HS-27A (cell line): ENCODE results near the gene TRAPPC1.

Experiments
- DNase-seq: peaks from one replicate; pipeline ENCODE4 v3.0.0-alpha.2; 2012; ENCODE audit warnings: low read depth, missing footprints

The TRAPPC1 gene

GRCh38 chr17:7897773-7898172 is 34.0 kb downstream of the TRAPPC1 start:
- no peak for DNase-seq

DNA sequence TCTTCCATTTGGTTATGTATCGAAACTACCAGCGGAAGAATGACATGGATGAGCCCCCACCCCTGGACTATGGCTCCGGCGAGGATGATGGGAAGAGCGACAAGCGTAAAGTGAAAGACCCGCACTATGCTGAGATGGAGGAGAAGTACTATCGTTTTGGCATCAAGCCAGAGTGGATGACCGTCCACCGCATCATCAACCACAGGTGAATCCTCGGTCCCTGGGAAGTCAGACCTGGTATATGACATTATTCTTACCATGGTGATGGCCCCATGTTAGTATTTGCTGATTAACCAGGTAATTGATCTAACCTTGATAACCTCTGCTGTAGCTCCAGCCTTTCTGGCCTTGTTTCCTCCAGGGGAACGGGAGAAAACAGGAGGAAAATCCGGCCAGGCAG is 34.7 kb downstream of the TRAPPC1 start:
- no peak for DNase-seq

- DNase-seq = no peak
Observed at GRCh38 chr17:7894866-7895265, 36.9 kb downstream of the TRAPPC1 start.

GRCh38 chr17:7894226-7894625 is 37.5 kb downstream of the TRAPPC1 start:
- DNase-seq = no peak

DNA sequence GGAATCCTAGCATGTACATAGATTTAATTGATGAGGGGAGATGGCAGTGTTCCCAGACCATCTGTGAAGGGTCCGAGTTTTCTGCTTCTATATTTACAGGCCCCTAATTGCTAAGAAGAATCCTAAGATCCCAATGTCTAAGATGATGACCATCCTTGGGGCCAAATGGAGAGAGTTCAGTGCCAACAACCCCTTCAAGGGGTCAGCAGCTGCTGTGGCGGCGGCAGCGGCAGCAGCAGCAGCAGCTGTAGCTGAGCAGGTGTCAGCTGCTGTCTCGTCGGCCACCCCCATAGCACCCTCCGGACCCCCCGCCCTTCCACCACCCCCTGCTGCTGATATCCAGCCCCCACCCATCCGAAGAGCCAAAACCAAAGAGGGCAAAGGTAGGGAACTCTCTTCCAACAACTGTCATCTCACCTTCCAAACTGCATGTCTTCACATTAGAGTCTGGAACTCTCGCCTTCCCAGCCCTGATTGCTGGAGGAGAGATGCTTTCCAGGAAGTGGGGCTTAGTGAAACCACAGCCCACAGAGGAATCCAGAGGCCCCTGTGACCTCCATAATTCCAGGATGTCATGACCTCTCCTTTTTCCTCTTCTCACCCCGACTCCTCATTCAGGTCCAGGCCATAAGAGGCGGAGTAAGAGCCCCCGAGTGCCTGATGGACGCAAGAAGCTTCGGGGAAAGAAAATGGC is 38.4 kb downstream of the TRAPPC1 start:
- no peak for DNase-seq

DNA sequence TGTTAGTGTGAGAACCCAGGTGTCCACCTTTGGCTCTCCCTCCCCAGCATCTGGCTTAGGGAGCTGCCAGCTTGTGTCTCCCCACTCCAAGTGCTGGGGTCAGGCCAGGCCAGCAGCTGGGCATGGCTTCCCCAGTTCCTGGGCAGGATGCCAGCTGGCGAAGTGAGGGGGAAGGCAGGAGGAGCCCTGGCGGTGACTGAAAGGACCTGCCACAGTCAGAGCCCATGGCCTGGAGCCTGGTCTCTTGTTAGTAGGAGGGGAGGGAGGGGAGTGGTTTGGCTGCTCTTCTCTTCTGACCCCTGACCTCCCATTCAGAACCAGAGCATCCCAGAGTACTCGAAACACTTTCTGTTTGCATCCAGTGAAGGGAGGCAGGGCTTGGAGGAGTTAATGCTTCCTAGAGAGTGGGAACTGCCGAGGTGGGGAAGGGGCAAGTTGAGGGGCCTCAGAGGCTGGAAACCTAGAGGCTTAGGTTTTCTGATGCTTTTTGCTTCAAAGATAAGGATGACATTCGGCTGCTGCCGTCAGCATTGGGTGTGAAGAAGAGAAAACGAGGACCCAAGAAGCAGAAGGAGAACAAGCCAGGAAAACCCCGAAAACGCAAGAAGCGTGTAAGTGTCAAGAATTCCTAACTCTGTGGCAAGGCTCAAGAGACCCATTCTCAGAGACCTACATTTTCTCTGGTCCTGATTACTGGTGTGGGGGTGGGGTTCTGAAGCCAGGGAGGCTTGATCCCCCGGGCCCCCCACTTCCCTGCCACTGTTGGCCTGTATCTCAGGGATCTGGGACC is 42.4 kb downstream of the TRAPPC1 start:
- DNase-seq = no peak

DNA sequence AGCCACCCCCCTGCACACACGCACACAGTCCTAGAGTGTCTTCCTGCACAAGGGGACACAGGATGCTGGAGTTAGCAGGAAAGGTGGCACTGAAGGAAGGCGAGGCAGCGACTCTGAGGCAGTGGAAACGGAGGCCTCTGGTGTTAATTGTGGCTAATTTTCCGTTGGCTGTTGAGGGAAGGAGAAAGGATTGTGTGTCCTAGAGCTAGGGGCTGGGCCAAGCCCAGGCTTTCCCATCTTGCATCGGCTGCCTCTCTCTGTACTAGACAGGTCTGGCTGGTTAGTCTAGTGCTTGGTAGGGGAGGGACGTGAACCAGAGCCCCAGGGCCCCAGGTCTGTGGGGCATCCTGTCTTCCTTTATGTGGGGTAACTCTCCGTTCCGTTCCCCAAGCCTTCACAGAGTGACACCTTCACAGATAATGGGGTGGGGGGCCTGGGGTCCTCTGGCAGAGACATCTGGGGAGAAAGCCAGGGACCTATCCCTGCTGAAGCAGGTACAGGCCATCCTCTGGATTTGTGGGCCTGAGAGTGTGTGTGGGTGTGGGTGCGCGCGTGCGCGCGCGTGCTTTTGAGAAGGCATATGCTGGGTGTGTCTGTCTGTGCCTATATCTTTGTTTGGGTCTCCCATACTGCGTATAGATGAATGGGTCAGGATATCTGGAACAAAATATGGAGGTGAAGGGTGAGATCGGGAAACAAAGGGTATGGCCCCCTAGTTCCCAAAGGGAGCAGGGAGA is 43.4 kb downstream of the TRAPPC1 start, which contains the start of gene CHD3:
CHD3 (plus strand) TSS at position 606 of the 737 bp plus-strand sequence. CDS start 212 bp downstream, outside the sequence.
- DNase-seq = no peak

DNA sequence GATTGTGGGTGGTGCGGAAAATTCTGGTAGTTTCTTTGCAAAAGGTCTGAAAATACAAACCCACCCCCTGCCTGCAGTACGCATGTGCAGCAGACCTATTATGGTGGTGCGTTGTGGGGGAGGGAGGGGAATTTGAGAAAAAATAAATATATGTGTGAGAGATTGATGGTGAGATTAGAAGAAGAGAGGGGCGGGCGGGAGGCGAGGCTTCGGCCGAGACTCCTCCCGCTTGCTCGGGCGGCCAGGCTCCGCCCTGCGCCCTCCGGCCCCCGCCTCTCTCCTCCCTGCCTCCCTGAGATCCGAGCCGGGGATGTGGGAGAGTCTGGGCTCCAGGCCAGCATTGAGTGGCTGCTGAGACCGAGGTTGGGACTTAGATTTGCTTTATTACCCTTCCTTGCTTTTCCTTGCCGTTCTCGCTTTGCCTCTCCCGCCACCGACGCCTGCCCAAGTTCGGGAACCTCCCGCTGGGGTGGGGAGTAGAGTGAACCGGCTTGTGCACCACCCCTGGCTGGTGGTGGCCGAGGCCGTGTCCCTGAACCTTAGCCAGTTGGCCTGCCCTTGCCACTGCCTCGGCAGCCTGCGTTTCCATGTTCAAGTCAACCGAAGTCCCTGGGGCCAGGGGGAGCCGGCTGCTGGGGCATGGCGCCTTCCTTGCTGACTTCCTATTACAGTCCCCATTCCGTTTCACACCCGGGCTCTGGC is 44.1 kb downstream of the TRAPPC1 start:
- peak; percentile 79 for DNase-seq

GRCh38 chr17:7887038-7887481 is 44.7 kb downstream of the TRAPPC1 start:
- DNase-seq = no peak

GRCh38 chr17:7886227-7887037 is 45.3 kb downstream of the TRAPPC1 start:
- no peak for DNase-seq

DNA sequence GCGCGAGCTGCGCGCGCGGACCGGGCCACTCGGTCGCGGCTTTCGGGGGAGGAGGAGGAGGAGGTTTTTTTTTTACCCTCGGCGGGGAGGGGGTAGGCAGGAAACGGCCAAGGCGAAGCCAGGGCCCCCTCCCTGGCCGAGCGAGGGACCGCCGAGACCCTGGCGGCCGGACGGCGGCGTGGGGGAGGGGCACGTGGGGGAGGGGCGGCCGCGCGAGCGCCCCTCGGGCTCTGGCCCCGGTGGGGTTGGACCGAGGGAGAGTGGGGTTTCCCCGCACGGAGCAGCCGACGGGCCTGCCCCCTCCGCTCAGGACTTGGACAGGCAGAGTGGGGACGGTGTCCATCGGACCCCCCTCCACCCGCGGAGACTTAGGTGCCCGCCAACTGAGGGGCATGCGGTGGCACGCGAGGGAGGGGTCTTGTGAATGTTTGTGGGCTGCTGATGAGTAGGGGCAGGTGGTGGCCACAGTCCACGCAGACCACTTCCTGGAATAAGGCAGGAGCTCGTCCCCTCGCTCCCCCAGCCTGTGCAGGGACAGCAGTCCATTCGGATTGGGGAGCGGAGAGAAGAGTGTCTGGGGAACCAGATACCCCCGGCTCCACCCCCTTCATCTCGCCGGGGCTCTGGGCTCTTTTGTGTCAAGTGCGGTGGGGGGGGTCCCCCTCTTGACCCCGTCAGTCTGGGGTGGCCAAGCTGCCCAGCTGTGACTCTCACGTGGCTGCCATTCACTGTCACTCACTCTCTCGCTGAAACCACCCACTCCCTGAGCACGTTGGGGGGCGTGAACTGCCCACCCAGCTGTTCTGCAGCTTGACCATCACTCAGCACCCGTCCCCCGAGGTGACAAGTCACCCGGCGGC is 46.1 kb downstream of the TRAPPC1 start:
- no peak for DNase-seq

- DNase-seq = no peak
Observed at GRCh38 chr17:7884581-7885366, 47.0 kb downstream of the TRAPPC1 start.

GRCh38 chr17:7883781-7884386 is 47.9 kb downstream of the TRAPPC1 start:
- no peak for DNase-seq

- no peak for DNase-seq
Observed at GRCh38 chr17:7882629-7883028, 49.1 kb downstream of the TRAPPC1 start.

DNA sequence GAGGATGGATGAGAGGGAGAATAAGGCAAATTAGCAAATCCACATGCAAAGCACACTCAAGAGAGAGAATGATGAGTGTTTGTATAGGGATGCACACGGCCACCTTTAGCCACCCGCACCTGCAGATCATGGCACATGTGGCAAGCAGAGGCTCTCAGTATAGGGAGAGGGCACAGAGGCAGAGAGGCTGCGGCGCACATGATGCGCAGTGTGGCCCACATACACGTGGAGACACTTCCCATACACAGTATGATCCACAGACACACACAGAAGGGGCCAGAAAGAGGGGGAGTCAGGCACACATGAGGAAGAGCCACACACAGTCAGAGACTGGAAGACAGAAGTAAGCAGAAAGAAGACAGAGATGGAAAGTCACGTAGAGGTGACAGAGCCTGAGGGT is 49.7 kb downstream of the TRAPPC1 start:
- DNase-seq = no peak

DNA sequence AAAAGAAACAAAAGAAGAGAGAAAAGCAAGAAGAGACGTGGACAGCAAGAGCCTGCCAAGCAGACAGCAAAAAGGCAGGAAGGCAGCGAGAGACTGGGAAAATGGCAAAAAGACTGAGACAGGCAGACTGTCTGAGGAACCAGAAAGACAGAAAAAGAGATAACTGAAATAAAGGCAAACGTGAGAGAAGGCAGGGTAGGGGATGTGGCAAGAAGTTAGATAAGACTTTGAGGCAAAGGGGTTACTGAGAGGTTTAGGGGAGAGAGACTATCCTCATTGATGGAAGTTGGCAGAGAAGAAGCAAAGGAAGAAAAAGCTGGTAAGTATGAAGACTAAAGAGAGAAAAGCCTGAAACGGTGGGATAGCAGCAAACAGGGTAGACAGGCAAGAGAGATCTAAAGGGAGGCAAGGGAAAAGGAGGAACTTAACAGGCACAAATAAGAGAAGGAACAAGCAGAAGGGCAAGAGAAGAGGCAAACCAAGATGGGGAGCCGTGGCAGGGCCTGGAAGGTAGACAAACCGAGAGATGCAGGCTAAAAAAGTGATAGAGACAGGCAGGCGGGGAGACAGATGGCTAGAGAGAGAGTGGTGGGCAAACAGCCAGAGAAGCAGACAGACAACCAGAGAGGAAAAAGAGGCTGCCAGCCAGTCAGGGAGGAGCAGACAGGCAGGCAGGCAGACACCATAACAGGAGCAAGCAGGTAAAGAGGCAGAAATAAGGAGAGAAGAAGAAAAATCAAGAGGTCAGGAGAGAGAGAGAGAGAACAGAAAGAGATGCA is 50.3 kb downstream of the TRAPPC1 start:
- no peak for DNase-seq
